ENCODE measurements around the gene USP10.
"Not testable (repeated sequence)": the region's sequence is repeated elsewhere in the genome, so short reads cannot be mapped to it uniquely, and the experiment has no call there.

Gene USP10

DNA sequence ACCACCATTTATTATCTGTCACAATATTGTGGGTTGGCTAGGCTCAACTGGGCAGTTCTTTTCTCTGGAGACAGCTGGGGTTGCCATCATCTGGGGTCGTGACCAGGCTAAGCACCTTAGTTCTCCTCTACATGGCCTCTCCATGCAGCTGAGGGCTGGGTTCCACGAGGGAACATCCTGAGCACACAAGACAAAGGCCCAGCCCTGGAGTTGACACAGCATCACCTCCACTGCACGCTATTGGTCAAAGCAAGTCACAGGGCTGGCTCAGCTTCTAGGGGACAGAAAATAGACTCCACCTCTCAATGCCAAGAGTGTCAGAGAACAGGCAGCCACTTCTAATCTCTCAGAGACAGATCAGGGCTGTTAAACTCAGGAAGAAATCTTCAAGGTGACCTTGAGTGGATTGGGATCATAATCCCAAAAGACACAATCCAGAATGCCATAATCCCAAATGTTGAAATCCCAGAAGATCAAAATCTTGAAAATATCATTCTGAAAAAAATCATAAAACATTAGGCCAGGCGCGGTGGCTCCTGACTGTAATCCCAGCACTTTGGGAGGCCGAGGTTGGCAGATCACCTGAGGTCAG, 13.0 kb upstream of the USP10 start:
- Histone ChIP-seq H3K4me1 (ENCODE audit: control insufficient read depth, insufficient read depth, low read length, unreplicated experiment) (peaks cover 4% of the 10 kb centered on the region), H3K27ac (ENCODE audit: low read depth, low read length) (no peak overlapping the region), H3K4me3 (ENCODE audit: low read depth, low read length) (no peak overlapping the region), H3K36me3 (ENCODE audit: insufficient read depth, low read length) (no peaks in the 10 kb centered on the region), H3K79me2 (ENCODE audit: control insufficient read depth, insufficient read depth, low read length, unreplicated experiment) (no peaks in the 10 kb centered on the region), H2AFZ (ENCODE audit: low read length, unreplicated experiment) (no peak overlapping the region), H3K27me3 (ENCODE audit: insufficient read depth, low read length) (no peaks in the 10 kb centered on the region; the same call in 1 of the 2 replicates)

DNA sequence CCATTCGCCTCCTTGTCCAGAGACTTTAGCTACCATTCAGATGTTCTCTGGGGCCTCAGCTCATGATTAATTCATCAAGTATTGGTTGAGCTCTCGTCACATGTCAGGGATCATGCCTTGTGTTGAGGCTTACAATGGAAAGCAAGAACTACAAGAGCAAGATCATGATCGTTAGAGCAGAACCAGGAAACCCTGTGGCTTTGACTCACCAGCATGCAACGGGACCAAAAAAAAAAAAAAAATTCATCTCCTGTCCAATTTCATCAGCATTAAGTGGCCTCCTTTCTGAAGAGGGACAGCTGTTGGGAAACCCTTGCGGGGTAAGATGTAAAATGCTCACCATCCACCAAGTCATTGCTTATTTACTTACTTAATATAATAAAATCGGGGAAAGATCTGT, 12.1 kb upstream of the USP10 start:
- Histone ChIP-seq H3K4me3 (ENCODE audit: low read depth, low read length) (no peak overlapping the region), H3K36me3 (ENCODE audit: insufficient read depth, low read length) (no peaks in the 10 kb centered on the region), H3K4me1 (ENCODE audit: control insufficient read depth, insufficient read depth, low read length, unreplicated experiment) (peaks cover 4% of the 10 kb centered on the region), H3K27me3 (ENCODE audit: insufficient read depth, low read length) (no peaks in the 10 kb centered on the region), H3K27ac (ENCODE audit: low read depth, low read length) (peak overlapping the region; percentile 50), H3K79me2 (ENCODE audit: control insufficient read depth, insufficient read depth, low read length, unreplicated experiment) (no peaks in the 10 kb centered on the region), H2AFZ (ENCODE audit: low read length, unreplicated experiment) (no peak overlapping the region)

DNA sequence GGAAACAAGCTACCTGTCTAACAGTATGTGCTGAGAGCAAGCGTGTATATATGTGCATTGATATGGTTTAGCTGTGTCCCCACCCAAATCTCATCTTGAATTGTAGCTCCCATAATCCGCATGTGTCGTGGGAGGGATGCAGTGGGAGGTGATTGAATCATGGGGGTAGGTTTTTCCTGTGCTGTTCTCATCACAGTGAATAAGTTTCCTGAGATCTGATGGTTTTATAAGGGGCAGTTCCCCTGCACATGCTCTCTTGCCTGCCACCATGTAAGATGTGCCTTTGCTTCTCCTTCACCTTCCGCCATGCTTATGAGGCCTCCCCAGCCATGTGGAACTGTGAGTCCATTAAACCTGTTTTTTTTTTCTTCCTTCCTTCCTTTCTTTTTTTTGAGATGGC, 11.6 kb upstream of the USP10 start:
- peak overlapping the region; percentile 30; the same call in 1 of the 2 replicates for H3K27ac ChIP-seq (ENCODE audit: low read depth, low read length)
- H3K79me2 ChIP-seq (ENCODE audit: control insufficient read depth, insufficient read depth, low read length, unreplicated experiment); H2AFZ ChIP-seq (ENCODE audit: low read length, unreplicated experiment); H3K4me3 ChIP-seq (ENCODE audit: low read depth, low read length); H3K4me1 ChIP-seq (ENCODE audit: control insufficient read depth, insufficient read depth, low read length, unreplicated experiment); H3K36me3 ChIP-seq (ENCODE audit: insufficient read depth, low read length); H3K27me3 ChIP-seq (ENCODE audit: insufficient read depth, low read length): not testable (repeated sequence)

DNA sequence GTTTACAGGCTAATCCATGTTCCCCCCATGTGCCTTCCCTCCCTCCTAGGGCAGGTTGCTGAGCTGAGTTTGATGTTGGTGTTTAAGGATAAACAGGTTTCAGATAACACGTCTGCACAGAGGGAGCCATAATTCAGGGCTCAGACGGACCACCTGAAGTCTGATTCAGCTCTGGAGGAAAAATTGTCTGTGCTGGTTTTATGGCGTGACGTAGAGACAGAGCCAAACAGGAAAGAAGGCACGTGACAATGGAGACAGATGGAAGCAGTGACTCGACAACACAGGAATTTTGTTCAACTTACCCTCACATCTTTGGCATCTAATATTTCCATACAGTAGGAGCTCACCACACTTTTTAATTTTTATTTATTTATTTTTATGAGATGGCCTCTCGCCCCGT, 10.7 kb upstream of the USP10 start:
- peak overlapping the region; percentile 53; the same call in 1 of the 2 replicates for H3K27ac ChIP-seq (ENCODE audit: low read depth, low read length)
- H3K27me3 ChIP-seq (ENCODE audit: insufficient read depth, low read length), result no peaks in the 10 kb centered on the region
- H2AFZ ChIP-seq (ENCODE audit: low read length, unreplicated experiment), result peak overlapping the region; percentile 82
- no peak overlapping the region for H3K4me3 ChIP-seq (ENCODE audit: low read depth, low read length)
- H3K79me2 ChIP-seq (ENCODE audit: control insufficient read depth, insufficient read depth, low read length, unreplicated experiment), result no peaks in the 10 kb centered on the region
- H3K4me1 ChIP-seq (ENCODE audit: control insufficient read depth, insufficient read depth, low read length, unreplicated experiment), result peaks cover 4% of the 10 kb centered on the region
- H3K36me3 ChIP-seq (ENCODE audit: insufficient read depth, low read length), result no peaks in the 10 kb centered on the region

DNA sequence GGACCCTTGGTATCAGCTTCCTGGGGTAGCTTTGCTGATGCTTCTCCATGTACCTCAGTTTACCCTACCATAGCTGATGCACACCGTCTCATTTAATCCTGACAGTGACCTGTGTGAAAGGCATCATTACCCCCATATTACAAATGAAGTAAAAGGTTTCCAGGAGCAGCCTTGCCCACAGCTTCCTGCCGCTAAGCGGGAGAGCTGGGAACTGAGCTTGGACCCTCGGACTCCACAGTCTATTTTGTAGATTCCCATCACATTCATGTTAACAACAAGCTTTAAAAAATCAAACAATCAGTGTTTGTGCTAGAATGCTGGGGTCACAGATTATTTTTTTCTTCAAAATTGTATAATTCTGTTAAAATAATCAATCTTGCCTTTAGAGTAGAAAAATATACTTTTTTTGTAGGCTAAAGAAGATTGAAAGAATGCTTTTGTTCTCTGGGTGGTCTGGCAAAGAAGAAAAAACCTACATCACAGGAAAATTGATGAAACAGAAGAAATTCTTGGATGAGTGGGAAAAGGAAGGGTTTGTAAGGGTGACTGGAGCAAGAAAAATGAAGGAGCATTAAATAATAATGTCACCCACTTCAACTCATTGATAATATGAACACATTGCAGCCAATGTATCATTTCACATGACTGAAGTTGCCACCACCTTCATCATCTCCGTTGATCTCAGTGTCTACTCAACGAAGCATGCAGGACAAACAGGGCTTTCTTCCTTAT, 9.5 kb upstream of the USP10 start:
- Histone ChIP-seq H3K36me3 (ENCODE audit: insufficient read depth, low read length) (no peaks in the 10 kb centered on the region), H2AFZ (ENCODE audit: low read length, unreplicated experiment) (no peak overlapping the region), H3K79me2 (ENCODE audit: control insufficient read depth, insufficient read depth, low read length, unreplicated experiment) (no peaks in the 10 kb centered on the region), H3K27me3 (ENCODE audit: insufficient read depth, low read length) (no peaks in the 10 kb centered on the region), H3K27ac (ENCODE audit: low read depth, low read length) (no peak overlapping the region), H3K4me3 (ENCODE audit: low read depth, low read length) (no peak overlapping the region), H3K4me1 (ENCODE audit: control insufficient read depth, insufficient read depth, low read length, unreplicated experiment) (peaks cover 4% of the 10 kb centered on the region)

DNA sequence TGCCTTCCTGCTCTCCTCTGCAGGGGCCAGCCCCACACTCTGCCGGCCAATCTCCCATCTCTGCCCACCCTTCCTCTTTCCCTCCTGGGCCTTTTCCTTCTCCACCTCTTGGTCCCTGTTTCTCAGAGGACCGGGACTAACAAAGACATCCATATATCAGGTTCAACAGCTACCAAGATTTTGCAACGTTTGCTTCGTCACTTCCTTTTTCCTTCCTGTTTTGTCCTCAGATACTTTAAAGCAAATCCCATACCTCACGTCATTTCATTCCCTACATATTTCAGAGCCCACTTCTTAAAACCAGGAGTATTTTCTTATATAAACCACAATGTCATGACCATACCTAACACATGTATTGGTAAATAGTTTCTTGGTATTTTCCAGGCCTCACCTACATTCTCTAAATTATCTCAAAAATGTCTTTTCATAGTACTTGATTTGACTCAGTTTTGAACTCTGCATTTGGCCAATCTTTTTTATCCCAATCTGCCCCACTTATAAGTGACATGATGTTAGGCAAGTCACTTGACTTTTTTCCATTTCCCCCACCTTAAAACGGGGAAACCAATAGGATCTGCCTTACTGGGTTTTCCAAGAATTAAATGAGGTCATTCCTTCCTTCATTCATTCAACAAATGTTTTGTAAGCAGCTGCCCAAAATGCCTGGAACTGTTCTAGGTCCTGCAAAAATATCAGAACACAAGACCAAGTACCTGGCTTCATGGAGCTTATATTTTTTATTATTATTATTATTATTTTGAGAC, 7.2 kb upstream of the USP10 start:
- Histone ChIP-seq H3K36me3 (ENCODE audit: insufficient read depth, low read length) (no peaks in the 10 kb centered on the region), H3K4me3 (ENCODE audit: low read depth, low read length) (no peak overlapping the region), H3K27me3 (ENCODE audit: insufficient read depth, low read length) (no peaks in the 10 kb centered on the region), H3K27ac (ENCODE audit: low read depth, low read length) (no peak overlapping the region), H3K79me2 (ENCODE audit: control insufficient read depth, insufficient read depth, low read length, unreplicated experiment) (no peaks in the 10 kb centered on the region), H3K4me1 (ENCODE audit: control insufficient read depth, insufficient read depth, low read length, unreplicated experiment) (peaks cover 4% of the 10 kb centered on the region), H2AFZ (ENCODE audit: low read length, unreplicated experiment) (no peak overlapping the region)

DNA sequence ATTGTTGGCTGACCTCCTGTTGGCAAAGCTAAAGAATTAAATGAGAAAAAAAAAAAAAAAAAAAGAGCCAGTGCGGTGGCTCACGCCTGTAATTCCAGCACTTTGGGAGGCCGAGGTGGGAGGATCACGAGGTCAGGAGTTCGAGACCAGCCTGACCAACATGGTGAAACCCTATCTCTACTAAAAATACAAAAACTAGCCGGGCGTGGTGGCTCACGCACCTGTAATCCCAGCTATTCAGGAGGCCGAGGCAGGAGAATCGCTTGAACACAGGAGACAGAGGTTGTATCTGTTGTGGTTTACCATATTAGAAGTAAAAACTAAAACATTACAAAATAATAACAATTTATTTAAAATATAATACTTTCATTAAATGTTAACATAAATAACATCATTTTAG, 5.9 kb upstream of the USP10 start:
- not testable (repeated sequence) for H3K36me3 ChIP-seq (ENCODE audit: insufficient read depth, low read length); H3K4me1 ChIP-seq (ENCODE audit: control insufficient read depth, insufficient read depth, low read length, unreplicated experiment); H3K27me3 ChIP-seq (ENCODE audit: insufficient read depth, low read length); H3K79me2 ChIP-seq (ENCODE audit: control insufficient read depth, insufficient read depth, low read length, unreplicated experiment); H3K4me3 ChIP-seq (ENCODE audit: low read depth, low read length); H3K27ac ChIP-seq (ENCODE audit: low read depth, low read length); H2AFZ ChIP-seq (ENCODE audit: low read length, unreplicated experiment)

DNA sequence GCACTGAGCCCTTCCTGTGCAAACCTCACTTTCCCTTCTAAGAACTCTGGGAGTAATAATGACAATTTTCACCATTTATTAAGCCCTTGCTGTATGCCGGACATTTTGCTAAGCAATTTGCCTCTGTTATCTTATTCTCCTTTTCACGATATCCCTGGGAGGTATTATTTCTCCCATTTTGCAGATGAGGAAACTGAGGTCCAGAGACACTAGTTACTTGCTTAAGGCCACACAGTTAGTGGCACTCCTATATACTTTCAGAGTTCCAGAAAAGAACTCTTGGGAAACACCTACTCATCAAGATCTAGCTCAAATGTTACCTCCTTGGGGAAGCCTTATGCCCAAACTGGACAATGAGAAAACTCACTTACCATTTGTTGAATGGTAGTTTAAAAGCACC, 4.8 kb upstream of the USP10 start:
- Histone ChIP-seq H3K4me1 (ENCODE audit: control insufficient read depth, insufficient read depth, low read length, unreplicated experiment) (peaks cover 5% of the 10 kb centered on the region), H2AFZ (ENCODE audit: low read length, unreplicated experiment) (no peak overlapping the region), H3K36me3 (ENCODE audit: insufficient read depth, low read length) (no peaks in the 10 kb centered on the region), H3K27me3 (ENCODE audit: insufficient read depth, low read length) (no peaks in the 10 kb centered on the region), H3K27ac (ENCODE audit: low read depth, low read length) (no peak overlapping the region), H3K79me2 (ENCODE audit: control insufficient read depth, insufficient read depth, low read length, unreplicated experiment) (peaks cover 1% of the 10 kb centered on the region), H3K4me3 (ENCODE audit: low read depth, low read length) (no peak overlapping the region)

DNA sequence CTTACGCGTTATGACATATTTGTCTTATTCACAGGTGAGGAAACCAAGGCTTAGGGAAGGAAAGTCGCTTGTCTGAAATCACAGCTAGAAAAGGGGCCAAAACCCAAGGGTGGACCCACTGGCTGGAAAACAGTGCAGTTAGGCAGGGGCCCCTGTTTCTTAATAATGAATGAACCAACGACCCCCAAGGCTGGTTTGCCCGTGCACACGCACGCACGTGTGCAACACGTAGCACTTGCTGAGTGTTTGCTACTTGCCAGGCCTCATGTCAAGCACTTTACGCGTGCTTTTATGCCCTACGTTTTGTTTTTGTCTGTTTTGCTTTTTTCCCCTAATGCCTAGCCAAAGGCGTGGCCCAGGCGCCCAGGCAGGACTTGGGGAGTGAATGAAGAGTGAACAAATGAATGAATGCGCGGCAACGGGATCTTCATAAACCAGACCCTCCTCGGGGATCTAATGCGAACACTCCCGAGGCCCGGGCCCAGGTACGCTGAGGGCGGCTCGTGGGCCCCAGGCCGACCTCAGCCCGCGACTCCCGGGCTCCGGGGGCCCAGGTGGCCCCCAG, 571 bp upstream of the USP10 start:
- no peaks in the 10 kb centered on the region for H3K36me3 ChIP-seq (ENCODE audit: insufficient read depth, low read length)
- H3K79me2 ChIP-seq (ENCODE audit: control insufficient read depth, insufficient read depth, low read length, unreplicated experiment), result peaks cover 42% of the 10 kb centered on the region
- no peaks in the 10 kb centered on the region for H3K27me3 ChIP-seq (ENCODE audit: insufficient read depth, low read length)
- peak overlapping the region; percentile 90 for H3K4me3 ChIP-seq (ENCODE audit: low read depth, low read length)
- H3K4me1 ChIP-seq (ENCODE audit: control insufficient read depth, insufficient read depth, low read length, unreplicated experiment), result peaks cover 20% of the 10 kb centered on the region
- peak overlapping the region; percentile 96 for H2AFZ ChIP-seq (ENCODE audit: low read length, unreplicated experiment)
- H3K27ac ChIP-seq (ENCODE audit: low read depth, low read length), result no peak overlapping the region

DNA sequence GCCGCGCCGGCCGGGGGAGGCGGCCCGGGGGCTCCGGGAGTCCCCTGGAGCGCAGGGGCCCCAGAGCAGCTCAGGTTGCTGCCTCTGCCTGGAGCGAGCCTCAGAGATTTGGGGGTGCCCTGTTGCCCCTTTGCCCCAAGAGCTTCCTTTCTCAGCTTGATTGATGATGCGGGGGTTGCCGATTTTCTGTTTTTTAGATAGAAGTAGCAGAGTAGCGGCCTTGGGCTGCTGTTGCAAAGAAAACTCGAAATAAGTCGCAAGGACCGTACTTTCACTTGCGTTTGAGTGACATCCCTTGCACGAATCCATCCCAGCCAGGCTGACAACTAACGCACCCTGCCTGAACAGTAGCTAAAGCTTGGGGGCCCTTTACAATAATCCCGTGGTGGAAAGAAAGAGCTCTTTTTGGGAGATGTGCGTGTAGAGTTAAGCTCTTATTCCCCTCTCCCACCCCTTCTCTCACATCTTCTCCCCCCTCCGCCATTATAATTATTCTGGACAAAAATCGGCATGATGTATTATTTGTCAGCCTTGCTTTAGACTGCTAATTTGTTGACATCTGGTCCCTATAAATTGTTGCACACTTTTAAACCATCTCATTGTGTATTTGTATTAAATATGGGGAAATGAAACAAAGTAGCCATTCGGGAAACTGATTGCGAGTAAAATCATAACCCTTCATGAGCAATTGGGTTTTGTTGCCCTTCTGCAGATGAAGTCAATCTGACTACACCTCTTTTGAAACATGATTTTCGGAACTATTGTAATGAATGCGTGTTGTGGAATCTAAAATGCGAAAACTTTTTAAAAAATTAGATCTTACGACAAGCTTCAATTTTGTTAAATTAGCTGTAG, 873 bp downstream of the USP10 start:
- H2AFZ ChIP-seq (ENCODE audit: low read length, unreplicated experiment), result peak overlapping the region; percentile 29

More for the DNA sequence above, 873 bp downstream of the USP10 start:
- Histone ChIP-seq H3K27me3 (ENCODE audit: insufficient read depth, low read length) (no peaks in the 10 kb centered on the region), H3K79me2 (ENCODE audit: control insufficient read depth, insufficient read depth, low read length, unreplicated experiment) (peaks cover 56% of the 10 kb centered on the region), H3K4me1 (ENCODE audit: control insufficient read depth, insufficient read depth, low read length, unreplicated experiment) (peaks cover 22% of the 10 kb centered on the region), H3K4me3 (ENCODE audit: low read depth, low read length) (peak overlapping the region; percentile 90), H3K27ac (ENCODE audit: low read depth, low read length) (peak overlapping the region; percentile 47; the same call in 1 of the 2 replicates), H3K36me3 (ENCODE audit: insufficient read depth, low read length) (no peaks in the 10 kb centered on the region)
